Measurements from ENCODE around the gene SF3A1. TPM values are rescaled to one million over a fixed set of nuclear protein-coding genes. Genes with fewer than 3 reads are reported as not detected.

Gene SF3A1
- total RNA-seq, 1 experiment from 2014 or later = 230 TPM

DNA sequence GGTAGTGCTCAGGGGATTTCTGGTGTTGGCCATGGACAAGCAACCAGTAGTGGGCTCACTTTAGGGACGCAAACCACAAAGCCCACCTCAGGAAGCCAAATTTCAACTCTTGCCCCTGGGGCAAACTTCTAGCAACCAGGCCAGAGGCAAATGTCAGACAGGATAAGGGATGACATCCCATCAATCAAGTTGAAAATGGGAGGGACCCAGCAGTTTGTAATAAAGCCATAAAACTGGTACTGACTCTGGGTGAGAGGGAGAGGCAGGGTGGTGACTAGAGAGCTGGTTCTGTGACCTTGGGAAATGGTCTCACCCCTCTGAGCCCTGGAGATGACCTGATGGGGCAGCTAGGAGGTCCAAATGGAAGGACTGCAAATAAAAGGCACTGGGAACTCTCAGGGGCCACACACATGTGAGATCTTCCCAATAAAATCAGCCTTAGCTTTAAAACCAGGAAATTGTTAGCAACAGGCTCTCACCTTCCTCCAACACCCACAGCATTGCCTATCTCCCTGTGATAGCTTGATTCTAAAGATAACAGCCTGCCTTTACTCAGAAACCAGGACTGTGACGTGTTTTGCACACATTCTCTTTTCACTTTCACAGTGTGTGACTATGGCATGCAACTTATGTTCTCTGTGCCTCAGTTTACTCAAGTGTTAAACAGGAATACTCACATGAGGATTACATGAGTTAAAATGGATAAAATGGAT lies 23.5 kb downstream of the SF3A1 start:
- ChIA-PET POLR2A (no interaction called here), CTCF (no interaction called here), RAD21 (ENCODE audit: low non-redundant PET in 1 of 2, low total read pairs in 2 of 2, uncharacterized antibody in 2 of 2, unreplicated experiment in 2 of 2) (no interaction called here)
- no TSS peak for BruUV-seq (replicated peaks)
- H3K4me1 ChIP-seq (ENCODE audit: control insufficient read depth in 1 of 2, insufficient read depth in 2 of 2, low read length in 2 of 2) = peaks cover 2 to 8% of the 10 kb centered on the region in 2 experiments; a peak in 3 of 4 replicates
- no peak overlapping the region for H3K4me2 ChIP-seq (ENCODE audit: low read length)
- H3K9ac ChIP-seq (ENCODE audit: low read length) = no peak overlapping the region
- no peaks in the 10 kb centered on the region for H3K27me3 ChIP-seq (ENCODE audit: insufficient read depth, low read length)
- no peaks in the 10 kb centered on the region for H3K79me2 ChIP-seq (ENCODE audit: insufficient read depth, low read length)
- H3K9me2 ChIP-seq (ENCODE audit: insufficient read depth) = no peaks in the 10 kb centered on the region
- TF ChIP-seq EGR1 (IDR thresholded peaks at IDR 0.05; ENCODE audit: low read depth) (no peak), REST (IDR thresholded peaks at IDR 0.05; ENCODE audit: low read depth) (no peak), CEBPB (IDR thresholded peaks at IDR 0.05; ENCODE audit: low read depth) (no peak), SP1 (IDR thresholded peaks at IDR 0.05; ENCODE audit: low read depth) (no peak), SIN3A (IDR thresholded peaks at IDR 0.05; ENCODE audit: low read depth) (no peak), JUND (IDR thresholded peaks at IDR 0.05) (no peak), SRF (IDR thresholded peaks at IDR 0.05; ENCODE audit: low read depth) (no peak), ELF1 (IDR thresholded peaks at IDR 0.05; ENCODE audit: borderline replicate concordance, low read depth) (no peak), POLR2A (IDR thresholded peaks at IDR 0.05; ENCODE audit: borderline replicate concordance, extremely low read depth, insufficient read depth, insufficient read length) (no peak), CBX3 (IDR thresholded peaks at IDR 0.05; ENCODE audit: low read depth) (no peak), YY1 (IDR thresholded peaks at IDR 0.05; ENCODE audit: extremely low read depth, insufficient replicate concordance, low read depth, low read length) (no peak), MAX (IDR thresholded peaks at IDR 0.05) (no peak), ZNF274 (IDR thresholded peaks at IDR 0.05; ENCODE audit: low read depth, low read length) (no peak), EZH2phosphoT487 (IDR thresholded peaks at IDR 0.05; ENCODE audit: borderline replicate concordance) (no peak), POLR2AphosphoS5 (IDR thresholded peaks at IDR 0.05; ENCODE audit: low read depth, low read length) (no peak), EZH2 (IDR thresholded peaks at IDR 0.05) (no peak)
- TF ChIP-seq, protein P1, sequence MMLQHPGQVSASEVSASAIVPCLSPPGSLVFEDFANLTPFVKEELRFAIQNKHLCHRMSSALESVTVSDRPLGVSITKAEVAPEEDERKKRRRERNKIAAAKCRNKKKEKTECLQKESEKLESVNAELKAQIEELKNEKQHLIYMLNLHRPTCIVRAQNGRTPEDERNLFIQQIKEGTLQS (IDR thresholded peaks at IDR 0.05) = no peak
- TF ChIP-seq, protein P2, sequence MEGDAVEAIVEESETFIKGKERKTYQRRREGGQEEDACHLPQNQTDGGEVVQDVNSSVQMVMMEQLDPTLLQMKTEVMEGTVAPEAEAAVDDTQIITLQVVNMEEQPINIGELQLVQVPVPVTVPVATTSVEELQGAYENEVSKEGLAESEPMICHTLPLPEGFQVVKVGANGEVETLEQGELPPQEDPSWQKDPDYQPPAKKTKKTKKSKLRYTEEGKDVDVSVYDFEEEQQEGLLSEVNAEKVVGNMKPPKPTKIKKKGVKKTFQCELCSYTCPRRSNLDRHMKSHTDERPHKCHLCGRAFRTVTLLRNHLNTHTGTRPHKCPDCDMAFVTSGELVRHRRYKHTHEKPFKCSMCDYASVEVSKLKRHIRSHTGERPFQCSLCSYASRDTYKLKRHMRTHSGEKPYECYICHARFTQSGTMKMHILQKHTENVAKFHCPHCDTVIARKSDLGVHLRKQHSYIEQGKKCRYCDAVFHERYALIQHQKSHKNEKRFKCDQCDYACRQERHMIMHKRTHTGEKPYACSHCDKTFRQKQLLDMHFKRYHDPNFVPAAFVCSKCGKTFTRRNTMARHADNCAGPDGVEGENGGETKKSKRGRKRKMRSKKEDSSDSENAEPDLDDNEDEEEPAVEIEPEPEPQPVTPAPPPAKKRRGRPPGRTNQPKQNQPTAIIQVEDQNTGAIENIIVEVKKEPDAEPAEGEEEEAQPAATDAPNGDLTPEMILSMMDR (IDR thresholded peaks at IDR 0.05 in 2 of 3, conservative IDR thresholded peaks at IDR 0.05 in 1 of 3; ENCODE audit: borderline replicate concordance in 1 of 3, insufficient read depth in 1 of 3, low read depth in 2 of 3, low read length in 2 of 3) = no peak
- ATAC-seq (no peak), DNase-seq (ENCODE audit: low read depth, low spot score) (no peak)
- no peak overlapping the region for H3K27ac ChIP-seq (ENCODE audit: low read depth, low read length)
- H3K36me3 ChIP-seq (ENCODE audit: control insufficient read depth in 1 of 2, insufficient read depth in 2 of 2, low read length in 2 of 2) = peaks cover 37 to 62% of the 10 kb centered on the region in 2 experiments; a peak in 3 of 4 replicates
- H3K4me3 ChIP-seq (replicated peaks in 1 of 2; ENCODE audit: low read depth in 1 of 2, low read length in 2 of 2) = no peak overlapping the region
- no peaks in the 10 kb centered on the region for H4K20me1 ChIP-seq (ENCODE audit: insufficient read depth)
- H3K9me3 ChIP-seq (ENCODE audit: control insufficient read depth in 1 of 2, insufficient read depth in 1 of 2, low read depth in 1 of 2, low read length in 2 of 2) = no peaks in the 10 kb centered on the region
- intact Hi-C loops (cut with micrococcal nuclease) = no loop called here
- no peak overlapping the region for H2AFZ ChIP-seq (ENCODE audit: low read depth, low read length, poor library complexity, severe bottlenecking)
